Measurements from ENCODE around the gene GPR21. TPM values are rescaled to one million over a fixed set of nuclear protein-coding genes. Genes with fewer than 3 reads are reported as not detected.
A peak's percentile ranks its signal among the peaks of the same experiment; 100 is the strongest.

GPR21 gene
- total RNA-seq = 1 to 10 TPM in 1 of 2 experiments, under 1 TPM in 1; 0.94 to 1.3 TPM

- no peak for DNase-seq
- H3K4me3 Mint-ChIP-seq = peak within 1 kb of the TSS; percentile 11
- H3K27ac Mint-ChIP-seq = no peak within 1 kb of the TSS
- POLR2A ChIA-PET = no interaction called here
- no peaks in the 10 kb centered on the region for H3K9me3 Mint-ChIP-seq
- no peaks in the 10 kb centered on the region for H3K27me3 Mint-ChIP-seq
- CTCF ChIA-PET = interaction anchor here (0.6 kb wide), 1 partner anchor 22 kb away, joined by 3 read pairs; no protein-coding TSS in a partner anchor
- peaks cover 4% of the 10 kb centered on the region for H3K4me1 Mint-ChIP-seq
- H3K36me3 Mint-ChIP-seq (ENCODE audit: low read depth) = peaks cover 15% of the 10 kb centered on the region
Observed at GRCh38 chr9:123033352-123033751, at the start of gene GPR21. Gene GPR21 (plus strand): TSS chr9:123033667. CDS start chr9:123034567, 900 bp downstream.

GRCh38 chr9:122986010-122986409 is 47.5 kb upstream of the GPR21 start:
- Mint-ChIP-seq H3K4me1 (peaks cover 4% of the 10 kb centered on the region), H3K36me3 (ENCODE audit: low read depth) (peaks cover 13% of the 10 kb centered on the region), H3K9me3 (no peaks in the 10 kb centered on the region)

GRCh38 chr9:122988141-122988540 is 45.3 kb upstream of the GPR21 start:
- no peak overlapping the region for H3K27ac Mint-ChIP-seq
- H3K36me3 Mint-ChIP-seq (ENCODE audit: low read depth) = peaks cover 13% of the 10 kb centered on the region
- no peaks in the 10 kb centered on the region for H3K27me3 Mint-ChIP-seq
- H3K9me3 Mint-ChIP-seq = no peaks in the 10 kb centered on the region
- H3K4me3 Mint-ChIP-seq = no peak overlapping the region
- POLR2A ChIA-PET = no interaction called here
- H3K4me1 Mint-ChIP-seq = peaks cover 5% of the 10 kb centered on the region
- DNase-seq = no peak
- CTCF ChIA-PET = no interaction called here

More at GRCh38 chr9:122986010-122986409, 47.5 kb upstream of the GPR21 start:
- no peak for DNase-seq
- no peaks in the 10 kb centered on the region for H3K27me3 Mint-ChIP-seq
- H3K27ac Mint-ChIP-seq = no peak overlapping the region
- CTCF ChIA-PET = no interaction called here
- no peak overlapping the region for H3K4me3 Mint-ChIP-seq
- POLR2A ChIA-PET = no interaction called here

- Mint-ChIP-seq H3K27ac (no peak overlapping the region), H3K9me3 (no peaks in the 10 kb centered on the region), H3K36me3 (ENCODE audit: low read depth) (peaks cover 13% of the 10 kb centered on the region), H3K4me1 (peaks cover 5% of the 10 kb centered on the region), H3K4me3 (no peak overlapping the region), H3K27me3 (no peaks in the 10 kb centered on the region)
- DNase-seq = no peak
- ChIA-PET CTCF (interaction anchor here (0.6 kb wide), 1 partner anchor 48 kb away, joined by 3 read pairs; the partner anchor contains the start of gene RABGAP1), POLR2A (no interaction called here)
Observed at GRCh38 chr9:122988920-122989621, 44.4 kb upstream of the GPR21 start.

- Mint-ChIP-seq H3K27ac (no peak overlapping the region), H3K36me3 (ENCODE audit: low read depth) (peaks cover 6% of the 10 kb centered on the region), H3K27me3 (no peaks in the 10 kb centered on the region), H3K4me3 (no peak overlapping the region), H3K4me1 (peaks cover 3% of the 10 kb centered on the region), H3K9me3 (no peaks in the 10 kb centered on the region)
- ChIA-PET CTCF (interaction anchor here (0.6 to 1.5 kb wide), 7 partner anchors 10 to 363 kb away, joined by 3 to 7 read pairs (median 4); no protein-coding TSS in a partner anchor), POLR2A (interaction anchor here (0.6 to 0.7 kb wide), 3 partner anchors 90 to 239 kb away, joined by 3 to 5 read pairs (median 4); no protein-coding TSS in a partner anchor)
- DNase-seq = peak; percentile 46
Observed at GRCh38 chr9:122991370-122991830, 42.1 kb upstream of the GPR21 start.

GRCh38 chr9:122996586-122996985 is 36.9 kb upstream of the GPR21 start:
- POLR2A ChIA-PET = no interaction called here
- no peak for DNase-seq
- CTCF ChIA-PET = no interaction called here
- Mint-ChIP-seq H3K4me3 (no peak overlapping the region), H3K27ac (no peak overlapping the region), H3K9me3 (no peaks in the 10 kb centered on the region), H3K36me3 (ENCODE audit: low read depth) (peaks cover 15% of the 10 kb centered on the region), H3K27me3 (no peaks in the 10 kb centered on the region), H3K4me1 (peaks cover 5% of the 10 kb centered on the region)

GRCh38 chr9:122998448-122998847 is 35.0 kb upstream of the GPR21 start:
- Mint-ChIP-seq H3K4me1 (peaks cover 5% of the 10 kb centered on the region), H3K4me3 (no peak overlapping the region), H3K9me3 (no peaks in the 10 kb centered on the region), H3K27ac (no peak overlapping the region), H3K36me3 (ENCODE audit: low read depth) (peaks cover 17% of the 10 kb centered on the region), H3K27me3 (no peaks in the 10 kb centered on the region)
- no peak for DNase-seq
- POLR2A ChIA-PET = interaction anchor here (0.6 kb wide), 2 partner anchors 9 to 12 kb away, joined by 3 to 4 read pairs; no protein-coding TSS in a partner anchor
- CTCF ChIA-PET = no interaction called here

GRCh38 chr9:123000371-123001068 is 32.9 kb upstream of the GPR21 start:
- Mint-ChIP-seq H3K9me3 (no peaks in the 10 kb centered on the region), H3K27ac (no peak overlapping the region), H3K4me1 (peaks cover 5% of the 10 kb centered on the region), H3K36me3 (ENCODE audit: low read depth) (peaks cover 17% of the 10 kb centered on the region), H3K27me3 (no peaks in the 10 kb centered on the region), H3K4me3 (no peak overlapping the region)
- ChIA-PET CTCF (interaction anchor here (1.0 kb wide), 1 partner anchor 9 kb away, joined by 4 read pairs; no protein-coding TSS in a partner anchor), POLR2A (no interaction called here)
- no peak for DNase-seq

GRCh38 chr9:123002754-123003153 is 30.7 kb upstream of the GPR21 start:
- CTCF ChIA-PET = no interaction called here
- no peaks in the 10 kb centered on the region for H3K27me3 Mint-ChIP-seq

GRCh38 chr9:123003466-123003865 is 30.0 kb upstream of the GPR21 start:
- H3K4me3 Mint-ChIP-seq = no peak overlapping the region
- H3K27ac Mint-ChIP-seq = no peak overlapping the region
- ChIA-PET CTCF (interaction anchor here (0.6 kb wide), 1 partner anchor 461 kb away, joined by 3 read pairs; no protein-coding TSS in a partner anchor), POLR2A (no interaction called here)
- no peak for DNase-seq
- peaks cover 5% of the 10 kb centered on the region for H3K4me1 Mint-ChIP-seq
- peaks cover 14% of the 10 kb centered on the region for H3K36me3 Mint-ChIP-seq (ENCODE audit: low read depth)
- no peaks in the 10 kb centered on the region for H3K9me3 Mint-ChIP-seq
- no peaks in the 10 kb centered on the region for H3K27me3 Mint-ChIP-seq

More at GRCh38 chr9:123002754-123003153, 30.7 kb upstream of the GPR21 start:
- POLR2A ChIA-PET = no interaction called here
- no peak overlapping the region for H3K4me3 Mint-ChIP-seq
- peaks cover 5% of the 10 kb centered on the region for H3K4me1 Mint-ChIP-seq
- H3K9me3 Mint-ChIP-seq = no peaks in the 10 kb centered on the region
- H3K36me3 Mint-ChIP-seq (ENCODE audit: low read depth) = peaks cover 15% of the 10 kb centered on the region
- no peak for DNase-seq
- H3K27ac Mint-ChIP-seq = no peak overlapping the region

GRCh38 chr9:123005964-123006363 is 27.5 kb upstream of the GPR21 start:
- H3K27ac Mint-ChIP-seq = no peak overlapping the region
- CTCF ChIA-PET = no interaction called here
- no peaks in the 10 kb centered on the region for H3K9me3 Mint-ChIP-seq
- H3K4me3 Mint-ChIP-seq = no peak overlapping the region
- H3K4me1 Mint-ChIP-seq = no peaks in the 10 kb centered on the region
- POLR2A ChIA-PET = no interaction called here
- H3K36me3 Mint-ChIP-seq (ENCODE audit: low read depth) = peaks cover 9% of the 10 kb centered on the region
- no peak for DNase-seq
- no peaks in the 10 kb centered on the region for H3K27me3 Mint-ChIP-seq

- ChIA-PET CTCF (interaction anchor here (1.1 to 1.5 kb wide), 2 partner anchors 16 to 32 kb away, joined by 6 read pairs; no protein-coding TSS in a partner anchor), POLR2A (interaction anchor here (0.6 to 0.7 kb wide), 2 partner anchors 9 to 85 kb away, joined by 4 read pairs; no protein-coding TSS in a partner anchor)
- no peaks in the 10 kb centered on the region for H3K9me3 Mint-ChIP-seq
Observed at GRCh38 chr9:123007269-123007668, 26.2 kb upstream of the GPR21 start.

GRCh38 chr9:123008909-123009308 is 24.6 kb upstream of the GPR21 start:
- peaks cover 30% of the 10 kb centered on the region for H3K36me3 Mint-ChIP-seq (ENCODE audit: low read depth)
- no peak for DNase-seq
- H3K4me1 Mint-ChIP-seq = no peaks in the 10 kb centered on the region
- no peak overlapping the region for H3K4me3 Mint-ChIP-seq
- H3K27ac Mint-ChIP-seq = no peak overlapping the region
- H3K27me3 Mint-ChIP-seq = no peaks in the 10 kb centered on the region
- H3K9me3 Mint-ChIP-seq = peaks cover 4% of the 10 kb centered on the region
- ChIA-PET CTCF (interaction anchor here (0.5 kb wide), 1 partner anchor 1986 kb away, joined by 3 read pairs; no protein-coding TSS in a partner anchor), POLR2A (no interaction called here)

More at GRCh38 chr9:123007269-123007668, 26.2 kb upstream of the GPR21 start:
- H3K27me3 Mint-ChIP-seq = no peaks in the 10 kb centered on the region
- H3K4me1 Mint-ChIP-seq = no peaks in the 10 kb centered on the region
- peaks cover 16% of the 10 kb centered on the region for H3K36me3 Mint-ChIP-seq (ENCODE audit: low read depth)
- no peak for DNase-seq
- no peak overlapping the region for H3K27ac Mint-ChIP-seq
- no peak overlapping the region for H3K4me3 Mint-ChIP-seq
